ENCODE results near the gene TMEM144. TPM values are rescaled to one million over a fixed set of nuclear protein-coding genes. Genes with fewer than 3 reads are reported as not detected.

The TMEM144 gene
- total RNA-seq, 1 experiment from 2014 or later, result 6.0 TPM

DNA sequence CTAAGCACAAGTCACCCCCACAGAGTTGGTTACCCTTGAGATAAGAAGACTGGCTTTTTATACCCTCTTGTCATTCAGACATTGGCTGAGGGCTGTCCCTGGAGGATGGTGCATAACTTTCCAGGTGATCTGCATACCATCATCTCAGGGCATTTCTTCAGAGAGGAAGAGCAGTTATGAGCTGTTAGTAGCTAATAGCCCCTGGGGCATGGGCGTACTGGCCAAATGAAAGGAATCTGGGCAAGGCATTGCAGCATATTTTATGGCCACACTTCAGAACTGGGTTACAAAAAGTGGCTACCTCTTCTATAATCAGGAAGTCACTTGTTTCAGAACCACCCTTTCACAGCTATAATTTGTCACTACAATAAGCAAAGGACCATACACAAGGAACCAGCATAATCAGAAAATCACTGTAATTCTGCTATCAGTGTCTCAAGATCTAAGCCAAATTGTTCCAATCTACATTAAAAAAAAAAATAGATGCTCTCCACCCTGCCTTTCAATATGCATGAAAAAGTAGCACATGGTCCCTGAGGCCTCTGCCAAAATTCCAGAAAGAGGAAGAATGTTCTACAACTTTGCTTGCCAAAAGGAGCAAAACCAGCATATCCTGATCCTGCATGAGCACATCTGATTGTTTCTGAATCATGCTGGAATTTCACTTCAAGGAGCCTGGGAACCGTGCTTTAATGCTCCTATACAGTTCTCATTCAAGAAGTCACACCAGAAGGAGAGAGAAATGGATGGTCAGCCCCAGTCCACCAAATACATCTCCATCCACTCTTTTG is 92.0 kb downstream of the TMEM144 start:
- POLR2A ChIA-PET, result no interaction called here
- no peaks in the 10 kb centered on the region for H3K36me3 ChIP-seq (ENCODE audit: control insufficient read depth, insufficient read depth, low read length)
- no peak for DNase-seq (ENCODE audit: low read depth, low spot score)

DNA sequence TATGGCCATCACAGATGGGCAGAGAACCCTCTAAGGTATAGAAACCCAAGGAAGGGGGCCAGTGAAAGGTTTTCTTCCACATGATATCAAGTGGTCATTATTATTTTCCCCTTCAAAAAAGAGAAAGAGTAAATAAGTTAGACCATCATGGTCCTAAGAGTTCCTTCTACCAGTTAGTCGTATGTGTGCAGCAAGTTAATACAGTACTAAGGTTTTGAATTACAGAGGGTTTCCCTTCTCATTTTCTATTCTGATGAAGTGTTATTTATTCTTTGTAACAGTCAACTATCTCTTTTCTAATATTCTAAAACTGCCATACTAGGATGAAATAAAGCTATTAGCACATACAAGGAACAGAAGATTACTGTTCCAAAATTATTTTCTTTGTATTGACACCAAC is 94.4 kb downstream of the TMEM144 start:
- BruUV-seq (replicated peaks), result no TSS peak
- no peaks in the 10 kb centered on the region for H3K27me3 ChIP-seq (ENCODE audit: control insufficient read depth, insufficient read depth, low read length)
- POLR2A ChIA-PET, result no interaction called here
- no peak overlapping the region for H3K27ac ChIP-seq (ENCODE audit: low read length)
- H3K9me3 ChIP-seq (ENCODE audit: control insufficient read depth, insufficient read depth, low read depth, low read length), result no peaks in the 10 kb centered on the region
- in situ Hi-C loops (cut with HindIII; ENCODE audit: low pct_unique_long_range_greater_than_20kb, low sequenced_read_pairs) (no loop called here), intact Hi-C loops (cut with micrococcal nuclease; ENCODE audit: unreplicated experiment) (no loop called here)
- CTCF ChIA-PET, result no interaction called here
- H3K4me1 ChIP-seq (ENCODE audit: control insufficient read depth, insufficient read depth, low read length), result no peaks in the 10 kb centered on the region
- no peak for DNase-seq (ENCODE audit: low read depth, low spot score)
- no peak overlapping the region for H3K4me3 ChIP-seq (ENCODE audit: low read depth in 2 of 2, low read length in 2 of 2)
- no peak for ATAC-seq
- no peaks in the 10 kb centered on the region for H3K36me3 ChIP-seq (ENCODE audit: control insufficient read depth, insufficient read depth, low read length)
- TF ChIP-seq, protein P1, sequence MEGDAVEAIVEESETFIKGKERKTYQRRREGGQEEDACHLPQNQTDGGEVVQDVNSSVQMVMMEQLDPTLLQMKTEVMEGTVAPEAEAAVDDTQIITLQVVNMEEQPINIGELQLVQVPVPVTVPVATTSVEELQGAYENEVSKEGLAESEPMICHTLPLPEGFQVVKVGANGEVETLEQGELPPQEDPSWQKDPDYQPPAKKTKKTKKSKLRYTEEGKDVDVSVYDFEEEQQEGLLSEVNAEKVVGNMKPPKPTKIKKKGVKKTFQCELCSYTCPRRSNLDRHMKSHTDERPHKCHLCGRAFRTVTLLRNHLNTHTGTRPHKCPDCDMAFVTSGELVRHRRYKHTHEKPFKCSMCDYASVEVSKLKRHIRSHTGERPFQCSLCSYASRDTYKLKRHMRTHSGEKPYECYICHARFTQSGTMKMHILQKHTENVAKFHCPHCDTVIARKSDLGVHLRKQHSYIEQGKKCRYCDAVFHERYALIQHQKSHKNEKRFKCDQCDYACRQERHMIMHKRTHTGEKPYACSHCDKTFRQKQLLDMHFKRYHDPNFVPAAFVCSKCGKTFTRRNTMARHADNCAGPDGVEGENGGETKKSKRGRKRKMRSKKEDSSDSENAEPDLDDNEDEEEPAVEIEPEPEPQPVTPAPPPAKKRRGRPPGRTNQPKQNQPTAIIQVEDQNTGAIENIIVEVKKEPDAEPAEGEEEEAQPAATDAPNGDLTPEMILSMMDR (IDR thresholded peaks at IDR 0.05), result no peak
- no peak for TF ChIP-seq TCF7L2 (IDR thresholded peaks at IDR 0.05; ENCODE audit: low read depth, low read length)
- no peak for TF ChIP-seq POLR2AphosphoS5 (IDR thresholded peaks at IDR 0.05; ENCODE audit: low read depth, low read length)
- TF ChIP-seq REST (IDR thresholded peaks at IDR 0.05; ENCODE audit: insufficient read depth in 1 of 2, low read depth in 2 of 2, low read length in 1 of 2), result no peak
- no peak for TF ChIP-seq SIN3A (IDR thresholded peaks at IDR 0.05; ENCODE audit: borderline replicate concordance, insufficient read depth, low read depth, low read length)

More for the DNA sequence above, 92.0 kb downstream of the TMEM144 start:
- no TSS peak for BruUV-seq (replicated peaks)
- Histone ChIP-seq H3K9me3 (ENCODE audit: control insufficient read depth, insufficient read depth, low read depth, low read length) (no peaks in the 10 kb centered on the region), H3K4me3 (ENCODE audit: low read depth in 2 of 2, low read length in 2 of 2) (no peak overlapping the region), H3K27ac (ENCODE audit: low read length) (no peak overlapping the region), H3K4me1 (ENCODE audit: control insufficient read depth, insufficient read depth, low read length) (no peaks in the 10 kb centered on the region), H3K27me3 (ENCODE audit: control insufficient read depth, insufficient read depth, low read length) (no peaks in the 10 kb centered on the region)
- no peak for ATAC-seq
- intact Hi-C loops (cut with micrococcal nuclease; ENCODE audit: unreplicated experiment) (no loop called here), in situ Hi-C loops (cut with HindIII; ENCODE audit: low pct_unique_long_range_greater_than_20kb, low sequenced_read_pairs) (no loop called here)
- no peak for TF ChIP-seq REST (IDR thresholded peaks at IDR 0.05; ENCODE audit: insufficient read depth in 1 of 2, low read depth in 2 of 2, low read length in 1 of 2)
- TF ChIP-seq TCF7L2 (IDR thresholded peaks at IDR 0.05; ENCODE audit: low read depth, low read length), result no peak
- TF ChIP-seq, protein P1 (IDR thresholded peaks at IDR 0.05), result no peak
- no peak for TF ChIP-seq SIN3A (IDR thresholded peaks at IDR 0.05; ENCODE audit: borderline replicate concordance, insufficient read depth, low read depth, low read length)
- TF ChIP-seq POLR2AphosphoS5 (IDR thresholded peaks at IDR 0.05; ENCODE audit: low read depth, low read length), result no peak
- CTCF ChIA-PET, result no interaction called here
